Measurements from ENCODE around the gene CA5B. TPM values are rescaled to one million over a fixed set of nuclear protein-coding genes. Genes with fewer than 3 reads are reported as not detected.
A peak's percentile ranks its signal among the peaks of the same experiment; 100 is the strongest.

CA5B gene
- total RNA-seq, 1 experiment from 2014 or later = 8.3 TPM

DNA sequence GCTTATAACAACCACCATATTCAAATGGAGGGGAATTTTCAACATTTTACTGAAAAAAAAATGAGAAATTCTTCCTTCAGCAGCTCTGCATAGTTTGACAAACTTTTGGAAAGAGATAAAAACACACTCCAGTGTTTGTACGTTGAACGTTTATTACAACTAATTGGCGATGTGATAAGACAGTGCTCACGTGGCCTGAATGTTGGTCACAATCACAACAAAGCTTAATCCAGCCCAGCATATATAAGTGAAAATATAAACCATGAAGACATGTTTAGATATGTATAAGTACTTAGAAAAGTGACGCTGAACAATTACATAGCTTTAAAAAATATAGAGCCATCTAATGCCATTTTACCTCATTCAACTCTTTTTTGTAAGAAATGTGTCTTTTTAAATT, 87.9 kb downstream of the CA5B start:
- Histone ChIP-seq H3K18ac (ENCODE audit: insufficient read length, low read depth, low read length) (no peak overlapping the region), H3K79me1 (ENCODE audit: insufficient read depth, low read depth, low read length, poor library complexity, severe bottlenecking) (no peaks in the 10 kb centered on the region), H2BK5ac (ENCODE audit: insufficient read length, low read length) (no peak overlapping the region), H3K4ac (ENCODE audit: low read depth, low read length) (no peak overlapping the region), H2BK20ac (ENCODE audit: low read depth, low read length, poor library complexity, severe bottlenecking) (no peak overlapping the region), H4K91ac (ENCODE audit: insufficient read length, low read depth, low read length) (no peak overlapping the region), H3K56ac (ENCODE audit: insufficient read length, low read depth, low read length) (no peak overlapping the region), H3T11ph (ENCODE audit: low read length) (no peak overlapping the region), H2BK120ac (ENCODE audit: low read depth, low read length, poor library complexity, severe bottlenecking) (no peak overlapping the region), H3K4me2 (ENCODE audit: insufficient read depth, insufficient read length, low read length) (no peak overlapping the region), H3K9ac (ENCODE audit: extremely low read depth, insufficient read length, low read length) (no peak overlapping the region), H3K79me2 (ENCODE audit: insufficient read depth, low read length) (no peaks in the 10 kb centered on the region), H2BK15ac (ENCODE audit: low read depth, low read length) (no peak overlapping the region), H3K14ac (ENCODE audit: insufficient read depth, low read length) (no peak overlapping the region), H3K27me3 (ENCODE audit: insufficient read depth, low read length) (no peaks in the 10 kb centered on the region), H4K8ac (replicated peaks; ENCODE audit: insufficient read length, low read depth, low read length) (no peak overlapping the region), H3K27ac (ENCODE audit: insufficient read length, low read depth, low read length) (no peak overlapping the region), H4K5ac (ENCODE audit: insufficient read length, low read depth, low read length) (no peak overlapping the region), H2AK5ac (ENCODE audit: insufficient read length, low read length) (no peak overlapping the region), H3K23ac (ENCODE audit: insufficient read length, low read depth, low read length) (no peak overlapping the region), H3K9me3 (ENCODE audit: control insufficient read depth, low read depth, low read length) (no peaks in the 10 kb centered on the region), H3K4me1 (ENCODE audit: insufficient read depth, low read length) (no peaks in the 10 kb centered on the region), H2AFZ (ENCODE audit: low read length) (no peak overlapping the region), H2BK12ac (ENCODE audit: insufficient read length, low read depth, low read length) (no peak overlapping the region), H4K20me1 (ENCODE audit: control insufficient read depth, insufficient read depth, insufficient read length) (no peaks in the 10 kb centered on the region), H3K23me2 (ENCODE audit: insufficient read length, low read depth, low read length, poor library complexity, severe bottlenecking) (no peaks in the 10 kb centered on the region)
- no CpG with 5 or more reads among the region's 5 CpGs for WGBS (ENCODE audit: extremely low coverage, insufficient read length, low lambda C conversion rate)
- no peak for DNase-seq
- H3K36me3 Mint-ChIP-seq (ENCODE audit: insufficient read depth in 1 of 3, low read depth in 3 of 3) = peaks cover 23 to 52% (median 43%) of the 10 kb centered on the region in 3 experiments
- TF ChIP-seq CTCF (conservative IDR thresholded peaks at IDR 0.05) = no peak
- no peaks in the 10 kb centered on the region for H3K27me3 Mint-ChIP-seq (ENCODE audit: low read depth)
- no peak overlapping the region for H3K4me3 Mint-ChIP-seq
- no peaks in the 10 kb centered on the region for H3K9me3 Mint-ChIP-seq
- peaks cover 6 to 24% of the 10 kb centered on the region in 2 experiments; a peak in 2 of 4 replicates for H3K4me1 Mint-ChIP-seq
- H3K27ac Mint-ChIP-seq = peak overlapping the region in 1 of 3 experiments; percentile 98; a peak in 3 of 7 replicates

Measured in H9 (cell line).